ENCODE results near the gene TUBB2A.

TUBB2A gene

GRCh38 chr6:3151691-3152090, 5.7 kb downstream of the TUBB2A start:
- Histone ChIP-seq H3K9ac (no peak overlapping the region), H3K27ac (no peak overlapping the region), H3K79me2 (ENCODE audit: insufficient read depth, low read depth) (no peaks in the 10 kb centered on the region), H3K4me1 (ENCODE audit: low read depth, poor library complexity, severe bottlenecking) (no peaks in the 10 kb centered on the region), H4K20me1 (ENCODE audit: insufficient read depth) (no peaks in the 10 kb centered on the region), H3K27me3 (ENCODE audit: insufficient read depth, low read depth) (no peaks in the 10 kb centered on the region), H3K36me3 (ENCODE audit: insufficient read depth) (no peaks in the 10 kb centered on the region), H3K4me3 (IDR thresholded peaks at IDR 0.05; ENCODE audit: insufficient read depth, low read depth, low read length) (no peak overlapping the region), H3K4me2 (no peak overlapping the region), H2AFZ (ENCODE audit: low read depth) (no peak overlapping the region)
- no peak for TF ChIP-seq CTCF (conservative IDR thresholded peaks at IDR 0.05; ENCODE audit: low read depth, low read length)

DNA sequence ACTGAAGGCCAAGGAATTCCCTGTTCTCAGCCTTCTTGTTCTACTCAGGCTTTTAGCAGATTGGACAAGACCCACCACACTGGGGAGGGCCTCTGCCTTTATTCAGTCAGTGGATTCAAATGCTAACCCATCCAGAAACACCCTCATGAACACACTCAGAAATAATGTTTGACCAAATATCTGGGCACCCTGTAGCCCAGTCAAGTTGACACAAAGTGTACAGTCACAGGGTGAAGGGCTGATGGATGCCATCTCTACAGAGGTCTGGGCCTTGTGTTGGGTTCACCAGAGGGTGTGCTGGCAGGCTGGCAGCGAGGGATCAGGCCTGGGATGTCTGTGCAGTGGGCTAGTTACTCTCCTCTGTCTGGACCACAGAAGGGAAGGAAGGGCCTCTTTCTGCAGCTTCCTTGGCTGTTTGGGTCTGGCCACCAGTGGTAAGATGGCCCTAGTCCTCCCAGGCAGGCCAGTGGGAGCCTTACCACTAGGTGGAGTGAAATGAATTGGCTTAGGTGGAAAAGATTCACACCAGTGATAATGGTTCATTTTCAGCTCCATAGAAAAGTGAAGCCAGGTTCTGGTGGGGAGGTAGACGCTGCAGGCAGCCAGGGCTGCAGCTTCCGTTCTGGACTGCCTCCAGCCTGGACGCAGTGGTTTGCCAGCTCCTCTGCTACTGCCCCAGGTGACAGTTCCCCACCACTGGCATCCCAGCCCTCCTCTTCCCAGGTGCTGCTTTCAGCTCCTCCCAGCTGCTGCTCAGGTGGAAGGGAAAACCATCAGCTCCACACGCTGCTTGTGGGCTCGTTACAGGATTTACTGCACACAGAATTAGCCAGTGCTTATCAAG, 9.2 kb downstream of the TUBB2A start:
- Histone ChIP-seq H3K36me3 (ENCODE audit: insufficient read depth) (no peaks in the 10 kb centered on the region), H3K4me2 (no peak overlapping the region), H4K20me1 (ENCODE audit: insufficient read depth) (no peaks in the 10 kb centered on the region), H3K4me3 (IDR thresholded peaks at IDR 0.05; ENCODE audit: insufficient read depth, low read depth, low read length) (no peak overlapping the region), H2AFZ (ENCODE audit: low read depth) (no peak overlapping the region), H3K27ac (no peak overlapping the region), H3K4me1 (ENCODE audit: low read depth, poor library complexity, severe bottlenecking) (no peaks in the 10 kb centered on the region), H3K9ac (no peak overlapping the region), H3K79me2 (ENCODE audit: insufficient read depth, low read depth) (no peaks in the 10 kb centered on the region), H3K27me3 (ENCODE audit: insufficient read depth, low read depth) (no peaks in the 10 kb centered on the region)
- no peak for TF ChIP-seq CTCF (conservative IDR thresholded peaks at IDR 0.05; ENCODE audit: low read depth, low read length)

GRCh38 chr6:3144571-3144970, 12.8 kb downstream of the TUBB2A start:
- no peak overlapping the region for H2AFZ ChIP-seq (ENCODE audit: low read depth)
- no peak overlapping the region for H3K4me3 ChIP-seq (IDR thresholded peaks at IDR 0.05; ENCODE audit: insufficient read depth, low read depth, low read length)
- H3K27me3 ChIP-seq (ENCODE audit: insufficient read depth, low read depth), result no peaks in the 10 kb centered on the region
- H3K4me1 ChIP-seq (ENCODE audit: low read depth, poor library complexity, severe bottlenecking), result no peaks in the 10 kb centered on the region
- H3K79me2 ChIP-seq (ENCODE audit: insufficient read depth, low read depth), result no peaks in the 10 kb centered on the region
- no peaks in the 10 kb centered on the region for H3K36me3 ChIP-seq (ENCODE audit: insufficient read depth)
- H3K27ac ChIP-seq, result no peak overlapping the region
- no peaks in the 10 kb centered on the region for H4K20me1 ChIP-seq (ENCODE audit: insufficient read depth)
- H3K4me2 ChIP-seq, result no peak overlapping the region
- H3K9ac ChIP-seq, result no peak overlapping the region
- TF ChIP-seq CTCF (conservative IDR thresholded peaks at IDR 0.05; ENCODE audit: low read depth, low read length), result no peak

DNA sequence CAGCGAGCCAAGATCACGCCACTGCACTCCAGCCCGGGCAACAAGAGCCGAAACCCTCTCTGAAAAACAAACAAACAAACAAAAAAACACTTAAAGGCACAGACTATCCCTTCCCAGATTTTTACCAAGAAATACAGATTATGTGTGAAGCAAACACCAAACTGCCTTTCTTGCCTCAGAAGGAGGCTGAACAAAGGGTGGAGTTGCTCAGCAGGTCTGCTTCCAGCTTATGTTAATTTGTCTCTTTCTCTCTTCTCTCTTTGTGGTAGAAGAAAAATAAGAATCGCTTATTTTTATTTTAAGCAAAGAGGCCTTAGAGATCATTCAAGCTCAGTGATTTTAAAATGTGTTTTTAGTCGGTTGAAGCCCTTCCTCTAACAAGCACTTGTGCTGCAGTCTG, 14.2 kb downstream of the TUBB2A start:
- Histone ChIP-seq H2AFZ (ENCODE audit: low read depth) (no peak overlapping the region), H3K9ac (no peak overlapping the region), H4K20me1 (ENCODE audit: insufficient read depth) (no peaks in the 10 kb centered on the region), H3K4me2 (no peak overlapping the region), H3K27me3 (ENCODE audit: insufficient read depth, low read depth) (no peaks in the 10 kb centered on the region), H3K27ac (no peak overlapping the region), H3K36me3 (ENCODE audit: insufficient read depth) (no peaks in the 10 kb centered on the region), H3K79me2 (ENCODE audit: insufficient read depth, low read depth) (no peaks in the 10 kb centered on the region), H3K4me3 (IDR thresholded peaks at IDR 0.05; ENCODE audit: insufficient read depth, low read depth, low read length) (no peak overlapping the region), H3K4me1 (ENCODE audit: low read depth, poor library complexity, severe bottlenecking) (no peaks in the 10 kb centered on the region)
- TF ChIP-seq CTCF (conservative IDR thresholded peaks at IDR 0.05; ENCODE audit: low read depth, low read length), result no peak
